T-helper 1 cell treated with Interleukin-12 subunit alpha and Interleukin-12 subunit beta and Interleukin-4 antibody, amounts not matched to agents 30 μg/mL and 1 μg/mL, for 36 hours (primary cell): ENCODE results near the gene CATSPERZ.

Source experiments
- H3K27ac Mint-ChIP-seq: one replicate; pipeline ENCODE4 v1.8.0; 2021; ENCODE audit warnings: mild to moderate bottlenecking, mixed read lengths
- H3K27me3 Mint-ChIP-seq: one replicate; pipeline ENCODE4 v1.8.0; 2021; ENCODE audit warnings: low read depth, mixed read lengths
- H3K36me3 Mint-ChIP-seq: one replicate; pipeline ENCODE4 v1.8.0; 2021; ENCODE audit warnings: low read depth, mixed read lengths
- H3K4me1 Mint-ChIP-seq: one replicate; pipeline ENCODE4 v1.8.0; 2021; ENCODE audit warnings: low read depth, mixed read lengths
- H3K4me3 Mint-ChIP-seq: one replicate; pipeline ENCODE4 v1.8.0; 2021; ENCODE audit warnings: mild to moderate bottlenecking, moderate library complexity, mixed read lengths
- H3K9me3 Mint-ChIP-seq: one replicate; pipeline ENCODE4 v1.8.0; 2021; ENCODE audit warnings: mixed read lengths

CATSPERZ gene

GRCh38 chr11:64353715-64354506 is 53.8 kb downstream of the CATSPERZ start:
- Mint-ChIP-seq H3K27me3 (no peaks in the 10 kb centered on the region), H3K27ac (no peak overlapping the region), H3K9me3 (no peaks in the 10 kb centered on the region), H3K36me3 (peaks cover 8% of the 10 kb centered on the region), H3K4me1 (peaks cover 10% of the 10 kb centered on the region), H3K4me3 (no peak overlapping the region)
